GM20000 (cell line): ENCODE data around the gene SH3BP2.

Experiments used
- DNase-seq: peaks from one replicate; pipeline ENCODE4 v3.0.0; 2012; ENCODE audit warnings: low spot score
- CTCF ChIP-seq: IDR thresholded peaks from 2 replicates; pipeline ENCODE4 v1.5.1; 2012; ENCODE audit warnings: mild to moderate bottlenecking, control low read depth; ENCODE audit errors: extremely low read depth, missing control alignments

Gene SH3BP2

GRCh38 chr4:2800691-2801596, 8.1 kb downstream of the SH3BP2 start:
- TF ChIP-seq CTCF: no peak
- DNase-seq: peak; percentile 77

GRCh38 chr4:2802618-2803531, 10.0 kb downstream of the SH3BP2 start:
- no peak for DNase-seq
- no peak for TF ChIP-seq CTCF

- no peak for DNase-seq
- no peak for TF ChIP-seq CTCF
Measured at GRCh38 chr4:2803624-2804448, 11.0 kb downstream of the SH3BP2 start.

- TF ChIP-seq CTCF: no peak
- DNase-seq: no peak
Measured at GRCh38 chr4:2804449-2804972, 11.6 kb downstream of the SH3BP2 start.

GRCh38 chr4:2804973-2805501, 12.2 kb downstream of the SH3BP2 start:
- no peak for DNase-seq
- TF ChIP-seq CTCF: no peak

- DNase-seq: no peak
- no peak for TF ChIP-seq CTCF
Measured at GRCh38 chr4:2805712-2806389, 13.0 kb downstream of the SH3BP2 start.
